ENCODE results near the gene MAP7D2.
"Not testable (repeated sequence)": the region's sequence is repeated elsewhere in the genome, so short reads cannot be mapped to it uniquely, and the experiment has no call there.

Gene MAP7D2

DNA sequence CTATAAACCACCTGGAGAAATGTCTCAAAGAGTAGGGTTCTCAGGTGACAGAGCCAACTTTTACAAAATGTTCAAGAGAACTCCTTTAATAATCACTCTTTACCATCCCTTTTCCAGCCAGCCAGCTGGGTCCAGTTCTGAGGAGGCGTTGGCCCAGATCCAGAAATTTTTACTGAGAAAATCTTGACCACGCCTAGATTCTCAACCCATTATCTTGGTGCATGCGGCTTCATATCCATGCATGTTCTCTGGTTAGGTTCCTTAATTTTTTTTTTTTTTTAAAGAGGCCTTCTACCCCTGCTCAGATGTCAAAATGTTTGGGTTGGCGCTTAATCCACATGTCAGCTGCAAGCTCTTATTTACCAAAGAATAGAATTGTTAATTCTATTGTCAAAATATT, 12.0 kb upstream of the MAP7D2 start:
- H3K27me3 ChIP-seq (ENCODE audit: insufficient read depth, low read length, poor library complexity), result no peaks in the 10 kb centered on the region
- no peak for TF ChIP-seq EZH2 (IDR thresholded peaks at IDR 0.05; ENCODE audit: borderline replicate concordance, low read depth, low read length, severe bottlenecking)
- TF ChIP-seq, protein P1, sequence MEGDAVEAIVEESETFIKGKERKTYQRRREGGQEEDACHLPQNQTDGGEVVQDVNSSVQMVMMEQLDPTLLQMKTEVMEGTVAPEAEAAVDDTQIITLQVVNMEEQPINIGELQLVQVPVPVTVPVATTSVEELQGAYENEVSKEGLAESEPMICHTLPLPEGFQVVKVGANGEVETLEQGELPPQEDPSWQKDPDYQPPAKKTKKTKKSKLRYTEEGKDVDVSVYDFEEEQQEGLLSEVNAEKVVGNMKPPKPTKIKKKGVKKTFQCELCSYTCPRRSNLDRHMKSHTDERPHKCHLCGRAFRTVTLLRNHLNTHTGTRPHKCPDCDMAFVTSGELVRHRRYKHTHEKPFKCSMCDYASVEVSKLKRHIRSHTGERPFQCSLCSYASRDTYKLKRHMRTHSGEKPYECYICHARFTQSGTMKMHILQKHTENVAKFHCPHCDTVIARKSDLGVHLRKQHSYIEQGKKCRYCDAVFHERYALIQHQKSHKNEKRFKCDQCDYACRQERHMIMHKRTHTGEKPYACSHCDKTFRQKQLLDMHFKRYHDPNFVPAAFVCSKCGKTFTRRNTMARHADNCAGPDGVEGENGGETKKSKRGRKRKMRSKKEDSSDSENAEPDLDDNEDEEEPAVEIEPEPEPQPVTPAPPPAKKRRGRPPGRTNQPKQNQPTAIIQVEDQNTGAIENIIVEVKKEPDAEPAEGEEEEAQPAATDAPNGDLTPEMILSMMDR (IDR thresholded peaks at IDR 0.05; ENCODE audit: borderline replicate concordance, extremely low read depth, low read length, poor library complexity, severe bottlenecking), result no peak
- DNase-seq (no peak), ATAC-seq (ENCODE audit: insufficient read depth, low read depth) (no peak)
- peaks cover 57% of the 10 kb centered on the region; the same call in 1 of the 2 replicates for H3K36me3 ChIP-seq (ENCODE audit: insufficient read depth, low read length)
- no peak overlapping the region for H3K27ac ChIP-seq (ENCODE audit: low read length)
- H4K20me1 ChIP-seq (ENCODE audit: insufficient read depth, low read length), result no peaks in the 10 kb centered on the region; the same call in 1 of the 2 replicates
- H3K4me3 ChIP-seq (ENCODE audit: low read depth in 1 of 2, low read length in 2 of 2), result no peak overlapping the region
- H3K4me1 ChIP-seq (ENCODE audit: insufficient read depth, low read length), result no peaks in the 10 kb centered on the region
- H3K79me2 ChIP-seq (ENCODE audit: insufficient read depth, low read length), result no peaks in the 10 kb centered on the region
- H2AFZ ChIP-seq (ENCODE audit: low read depth, low read length), result no peak overlapping the region
- H3K9me3 ChIP-seq (ENCODE audit: insufficient read depth, low read length, severe bottlenecking), result no peaks in the 10 kb centered on the region
- H3K9ac ChIP-seq (ENCODE audit: low read depth, low read length), result no peak overlapping the region
- no peak overlapping the region for H3K4me2 ChIP-seq (ENCODE audit: insufficient read depth, low read length)

DNA sequence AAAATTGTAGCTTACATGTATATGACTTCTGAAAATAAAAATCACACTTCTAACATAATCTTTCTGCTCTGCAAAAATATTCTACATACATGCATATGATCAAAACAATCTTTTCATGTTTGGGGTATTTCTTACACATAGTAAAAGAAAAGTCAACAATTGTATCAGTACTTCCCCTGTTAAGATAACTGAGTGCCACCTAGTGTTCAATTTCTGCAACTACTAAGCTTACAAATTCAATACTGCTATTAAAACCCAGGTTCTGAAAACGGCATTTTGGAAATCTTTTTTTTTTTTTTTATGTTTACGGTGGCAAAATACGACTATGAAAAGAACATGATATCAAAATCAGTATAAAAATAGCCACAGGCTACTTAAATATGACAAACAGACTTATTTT, 10.7 kb upstream of the MAP7D2 start:
- H3K4me1 ChIP-seq (ENCODE audit: insufficient read depth, low read length); H3K4me3 ChIP-seq (ENCODE audit: low read depth in 1 of 2, low read length in 2 of 2); H3K9me3 ChIP-seq (ENCODE audit: insufficient read depth, low read length, severe bottlenecking); H2AFZ ChIP-seq (ENCODE audit: low read depth, low read length); DNase-seq; H3K27ac ChIP-seq (ENCODE audit: low read length); H4K20me1 ChIP-seq (ENCODE audit: insufficient read depth, low read length); H3K4me2 ChIP-seq (ENCODE audit: insufficient read depth, low read length); H3K79me2 ChIP-seq (ENCODE audit: insufficient read depth, low read length); H3K27me3 ChIP-seq (ENCODE audit: insufficient read depth, low read length, poor library complexity); H3K9ac ChIP-seq (ENCODE audit: low read depth, low read length): not testable (repeated sequence)
- peaks cover 45% of the 10 kb centered on the region; the same call in 1 of the 2 replicates for H3K36me3 ChIP-seq (ENCODE audit: insufficient read depth, low read length)
- TF ChIP-seq, protein P1 (IDR thresholded peaks at IDR 0.05; ENCODE audit: borderline replicate concordance, extremely low read depth, low read length, poor library complexity, severe bottlenecking), result peak; percentile 27
- ATAC-seq (ENCODE audit: insufficient read depth, low read depth), result peak; percentile 73

DNA sequence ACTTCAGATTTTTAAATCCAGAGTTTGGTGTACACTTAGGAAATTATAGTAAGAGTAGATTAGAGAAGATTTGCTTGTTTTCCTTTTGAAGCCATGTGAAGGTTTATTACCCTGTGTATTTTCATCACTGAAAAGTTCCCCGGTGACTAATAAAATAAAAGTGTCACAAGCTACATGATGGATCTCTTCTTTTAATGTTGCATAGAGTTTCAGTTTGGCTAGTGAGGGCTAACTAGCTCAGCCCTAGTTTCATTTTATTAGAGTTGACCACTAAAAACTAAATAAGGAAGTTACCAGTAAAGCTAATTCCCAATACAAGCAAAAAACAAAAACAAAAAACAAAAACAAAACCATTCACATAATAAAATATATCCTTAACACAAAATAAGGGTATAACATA, 10.1 kb upstream of the MAP7D2 start:
- H3K4me3 ChIP-seq (ENCODE audit: low read depth in 1 of 2, low read length in 2 of 2); H3K79me2 ChIP-seq (ENCODE audit: insufficient read depth, low read length); H4K20me1 ChIP-seq (ENCODE audit: insufficient read depth, low read length); H3K4me1 ChIP-seq (ENCODE audit: insufficient read depth, low read length); H3K9me3 ChIP-seq (ENCODE audit: insufficient read depth, low read length, severe bottlenecking); DNase-seq; H3K27ac ChIP-seq (ENCODE audit: low read length); H2AFZ ChIP-seq (ENCODE audit: low read depth, low read length); H3K4me2 ChIP-seq (ENCODE audit: insufficient read depth, low read length); H3K9ac ChIP-seq (ENCODE audit: low read depth, low read length); H3K27me3 ChIP-seq (ENCODE audit: insufficient read depth, low read length, poor library complexity); ATAC-seq (ENCODE audit: insufficient read depth, low read depth): not testable (repeated sequence)
- peaks cover 39% of the 10 kb centered on the region; the same call in 1 of the 2 replicates for H3K36me3 ChIP-seq (ENCODE audit: insufficient read depth, low read length)

DNA sequence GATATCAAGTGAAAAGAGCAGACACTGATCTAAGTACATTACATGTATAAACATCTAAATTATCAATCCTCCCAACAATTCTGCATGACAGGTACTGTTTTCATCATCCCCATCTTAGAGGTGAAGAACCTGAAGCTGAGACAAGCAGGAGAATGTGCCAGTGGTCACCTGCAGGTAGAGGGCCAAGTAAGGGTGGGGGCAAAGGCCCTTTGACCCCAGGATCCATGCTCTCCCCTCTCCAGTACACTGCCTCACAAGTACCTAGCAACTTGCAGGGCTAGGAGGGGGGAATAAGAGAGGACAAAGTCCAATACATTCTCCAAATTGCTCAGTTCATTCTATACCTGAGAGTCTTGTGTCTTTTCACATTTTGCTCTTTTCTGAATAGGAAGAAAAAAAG, 8.3 kb upstream of the MAP7D2 start:
- no peak for ATAC-seq (ENCODE audit: insufficient read depth, low read depth)
- H4K20me1 ChIP-seq (ENCODE audit: insufficient read depth, low read length), result no peaks in the 10 kb centered on the region
- DNase-seq, result no peak

More for the DNA sequence above, 8.3 kb upstream of the MAP7D2 start:
- Histone ChIP-seq H3K36me3 (ENCODE audit: insufficient read depth, low read length) (peaks cover 25% of the 10 kb centered on the region; the same call in 1 of the 2 replicates), H2AFZ (ENCODE audit: low read depth, low read length) (no peak overlapping the region), H3K27ac (ENCODE audit: low read length) (no peak overlapping the region), H3K4me3 (ENCODE audit: low read depth in 1 of 2, low read length in 2 of 2) (no peak overlapping the region), H3K4me1 (ENCODE audit: insufficient read depth, low read length) (no peaks in the 10 kb centered on the region), H3K4me2 (ENCODE audit: insufficient read depth, low read length) (no peak overlapping the region), H3K9ac (ENCODE audit: low read depth, low read length) (no peak overlapping the region), H3K79me2 (ENCODE audit: insufficient read depth, low read length) (no peaks in the 10 kb centered on the region), H3K9me3 (ENCODE audit: insufficient read depth, low read length, severe bottlenecking) (no peaks in the 10 kb centered on the region), H3K27me3 (ENCODE audit: insufficient read depth, low read length, poor library complexity) (no peaks in the 10 kb centered on the region)
- no peak for TF ChIP-seq EZH2 (IDR thresholded peaks at IDR 0.05; ENCODE audit: borderline replicate concordance, low read depth, low read length, severe bottlenecking)
- TF ChIP-seq, protein P1 (IDR thresholded peaks at IDR 0.05; ENCODE audit: borderline replicate concordance, extremely low read depth, low read length, poor library complexity, severe bottlenecking), result no peak

Data from DND-41 (cell line).